MM.1S (cell line): ENCODE measurements around the gene CELA2B.
"Not testable (repeated sequence)": the region's sequence is repeated elsewhere in the genome, so short reads cannot be mapped to it uniquely, and the experiment has no call there.

Experiments
- DNase-seq: peaks from one replicate; pipeline ENCODE4 v3.0.0-alpha.2; 2015
- H2AFZ ChIP-seq: fragments of 300-600 bp; sonication (generic); 2 replicates; pipeline ENCODE4 v1.6.0; 2016; ENCODE audit warnings: antibody characterized with exemption, low read length
- H3F3A ChIP-seq: fragments of 300-600 bp; sonication (generic); 2 replicates; pipeline ENCODE4 v1.6.1; 2016; ENCODE audit warnings: mild to moderate bottlenecking, antibody characterized with exemption, low read length, moderate library complexity, mixed read lengths; ENCODE audit not compliant: insufficient read depth
- H3K27ac ChIP-seq: fragments of 300-600 bp; sonication (generic); 2 replicates; pipeline ENCODE4 v1.5.1; 2016; ENCODE audit warnings: mild to moderate bottlenecking, low read length
- H3K27me3 ChIP-seq: fragments of 300-600 bp; sonication (generic); replicated peaks from 2 replicates; pipeline ENCODE4 v1.6.0; 2016; ENCODE audit warnings: low read length; ENCODE audit not compliant: insufficient read depth
- H3K36me3 ChIP-seq: fragments of 300-600 bp; sonication (generic); replicated peaks from 2 replicates; pipeline ENCODE4 v1.6.1; 2016; ENCODE audit warnings: mild to moderate bottlenecking, low read length, mixed read lengths; ENCODE audit not compliant: insufficient read depth
- H3K4me1 ChIP-seq: fragments of 300-600 bp; sonication (generic); 2 replicates; pipeline ENCODE4 v1.6.1; 2016; ENCODE audit warnings: low read length, mixed read lengths
- H3K4me2 ChIP-seq: fragments of 300-600 bp; sonication (generic); 2 replicates; pipeline ENCODE4 v1.6.0; 2016; ENCODE audit warnings: low read depth, low read length
- H3K4me3 ChIP-seq: fragments of 300-600 bp; sonication (generic); 2 replicates; pipeline ENCODE4 v1.5.1; 2016; ENCODE audit warnings: low read length, mixed read lengths
- H3K79me2 ChIP-seq: fragments of 300-600 bp; sonication (generic); 2 replicates; pipeline ENCODE4 v1.6.1; 2016; ENCODE audit warnings: mixed run types, low read length, mixed read lengths
- H3K9ac ChIP-seq: fragments of 300-600 bp; sonication (generic); 2 replicates; pipeline ENCODE4 v1.6.1; 2016; ENCODE audit warnings: low read length, mixed read lengths
- H3K9me2 ChIP-seq: fragments of 300-600 bp; sonication (generic); replicated peaks from 2 replicates; pipeline ENCODE4 v1.6.1; 2016; ENCODE audit warnings: mild to moderate bottlenecking, low read length, mixed read lengths; ENCODE audit not compliant: insufficient read depth
- H3K9me3 ChIP-seq: fragments of 300-600 bp; sonication (generic); replicated peaks from 2 replicates; pipeline ENCODE4 v1.6.1; 2016; ENCODE audit warnings: mild to moderate bottlenecking, low read length, mixed read lengths; ENCODE audit not compliant: insufficient read depth
- H4K20me1 ChIP-seq: fragments of 300-600 bp; sonication (generic); 2 replicates; pipeline ENCODE4 v1.6.1; 2016; ENCODE audit warnings: mild to moderate bottlenecking, low read length, moderate library complexity, mixed read lengths; ENCODE audit not compliant: insufficient read depth
- EZH2 ChIP-seq: fragments of 300-600 bp; sonication (generic); optimal IDR thresholded peaks from 2 replicates; pipeline ENCODE3; 2017; ENCODE audit warnings: low read depth, mild to moderate bottlenecking, antibody characterized with exemption, low read length, mixed read lengths
- EZH2phosphoT487 ChIP-seq: fragments of 300-600 bp; sonication (generic); IDR thresholded peaks from 2 replicates; pipeline ENCODE4 v1.6.1; 2018; ENCODE audit warnings: antibody characterized with exemption, low read length
- TF ChIP-seq, protein P1 (sequence below): fragments of 300-600 bp; sonication (generic); IDR thresholded peaks from 2 replicates; pipeline ENCODE4 v1.5.1; 2016; ENCODE audit warnings: antibody characterized with exemption, low read length, mixed read lengths

The CELA2B gene

GRCh38 chr1:15477646-15478212 is 1.8 kb downstream of the CELA2B start:
- H3K4me1 ChIP-seq: no peaks in the 10 kb centered on the region

DNA sequence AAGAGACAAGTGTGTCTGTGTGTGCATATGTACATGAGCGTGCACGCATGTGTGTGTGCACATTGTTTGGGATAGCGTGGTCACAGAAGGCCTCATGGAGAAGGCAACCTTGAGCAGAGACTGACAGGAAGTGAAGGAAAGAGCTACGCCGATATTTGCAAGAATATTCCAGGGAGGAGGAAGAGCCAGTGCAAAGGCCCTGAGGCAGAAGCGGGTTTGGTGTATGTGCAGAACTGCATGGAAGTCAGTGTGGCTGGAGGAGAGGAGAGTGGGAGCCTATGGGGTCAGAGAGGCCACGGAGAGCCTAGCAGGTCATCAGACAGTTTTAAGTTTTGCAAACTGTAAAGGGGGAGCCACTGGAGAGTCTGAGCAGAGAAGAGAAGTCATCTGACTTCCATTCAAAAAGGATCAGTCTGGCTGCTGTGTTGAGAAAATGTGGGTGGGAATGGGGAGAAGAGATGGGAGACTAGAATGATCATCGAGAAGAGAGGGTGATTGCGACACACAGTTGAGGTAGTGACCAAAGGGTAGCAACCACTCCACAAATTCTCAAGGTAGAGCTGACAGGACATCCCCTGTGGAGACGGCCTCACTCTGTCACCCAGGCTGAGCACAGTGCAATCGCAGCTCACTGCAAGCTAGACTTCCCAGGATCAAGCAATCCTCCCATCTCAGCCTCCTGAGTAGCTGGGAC is 3.9 kb downstream of the CELA2B start:
- Histone ChIP-seq H2AFZ (no peak overlapping the region), H3K9me3 (no peaks in the 10 kb centered on the region), H3K4me2 (no peak overlapping the region), H3K9me2 (no peaks in the 10 kb centered on the region), H3K9ac (no peak overlapping the region), H3F3A (no peaks in the 10 kb centered on the region), H3K27ac (no peak overlapping the region), H4K20me1 (no peaks in the 10 kb centered on the region), H3K4me3 (no peak overlapping the region), H3K36me3 (no peaks in the 10 kb centered on the region), H3K27me3 (no peaks in the 10 kb centered on the region), H3K4me1 (no peaks in the 10 kb centered on the region), H3K79me2 (no peaks in the 10 kb centered on the region)
- DNase-seq: no peak
- TF ChIP-seq EZH2phosphoT487 (no peak), EZH2 (no peak)
- TF ChIP-seq, protein P1, sequence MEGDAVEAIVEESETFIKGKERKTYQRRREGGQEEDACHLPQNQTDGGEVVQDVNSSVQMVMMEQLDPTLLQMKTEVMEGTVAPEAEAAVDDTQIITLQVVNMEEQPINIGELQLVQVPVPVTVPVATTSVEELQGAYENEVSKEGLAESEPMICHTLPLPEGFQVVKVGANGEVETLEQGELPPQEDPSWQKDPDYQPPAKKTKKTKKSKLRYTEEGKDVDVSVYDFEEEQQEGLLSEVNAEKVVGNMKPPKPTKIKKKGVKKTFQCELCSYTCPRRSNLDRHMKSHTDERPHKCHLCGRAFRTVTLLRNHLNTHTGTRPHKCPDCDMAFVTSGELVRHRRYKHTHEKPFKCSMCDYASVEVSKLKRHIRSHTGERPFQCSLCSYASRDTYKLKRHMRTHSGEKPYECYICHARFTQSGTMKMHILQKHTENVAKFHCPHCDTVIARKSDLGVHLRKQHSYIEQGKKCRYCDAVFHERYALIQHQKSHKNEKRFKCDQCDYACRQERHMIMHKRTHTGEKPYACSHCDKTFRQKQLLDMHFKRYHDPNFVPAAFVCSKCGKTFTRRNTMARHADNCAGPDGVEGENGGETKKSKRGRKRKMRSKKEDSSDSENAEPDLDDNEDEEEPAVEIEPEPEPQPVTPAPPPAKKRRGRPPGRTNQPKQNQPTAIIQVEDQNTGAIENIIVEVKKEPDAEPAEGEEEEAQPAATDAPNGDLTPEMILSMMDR: no peak

More at GRCh38 chr1:15477646-15478212, 1.8 kb downstream of the CELA2B start:
- Histone ChIP-seq H2AFZ (no peak overlapping the region), H4K20me1 (no peaks in the 10 kb centered on the region), H3F3A (no peaks in the 10 kb centered on the region), H3K4me3 (no peak overlapping the region), H3K4me2 (no peak overlapping the region), H3K9me3 (no peaks in the 10 kb centered on the region), H3K9ac (no peak overlapping the region), H3K27ac (no peak overlapping the region), H3K9me2 (no peaks in the 10 kb centered on the region), H3K36me3 (no peaks in the 10 kb centered on the region), H3K79me2 (no peaks in the 10 kb centered on the region), H3K27me3 (no peaks in the 10 kb centered on the region)
- no peak for TF ChIP-seq EZH2
- TF ChIP-seq, protein P1: no peak
- no peak for TF ChIP-seq EZH2phosphoT487
- DNase-seq: no peak

DNA sequence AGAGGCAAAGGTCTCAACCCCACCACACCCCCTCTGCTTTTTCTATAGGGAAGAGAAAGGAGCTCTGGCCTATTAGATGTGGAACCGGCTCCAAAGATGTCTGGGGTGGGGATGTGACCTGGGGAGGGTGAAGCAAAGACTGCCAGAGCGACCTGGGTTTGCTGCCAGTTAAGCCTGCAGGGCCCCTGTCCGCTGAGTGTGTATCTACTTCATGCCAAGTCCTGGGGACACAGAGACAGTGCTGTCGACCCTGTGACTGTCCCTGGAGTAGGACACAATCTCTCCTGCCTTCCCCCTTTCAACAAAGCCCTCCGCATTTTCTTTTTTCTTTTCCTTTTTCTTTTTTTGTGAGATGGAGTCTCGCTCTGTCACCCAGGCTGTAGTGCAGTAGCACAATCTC is 6.6 kb downstream of the CELA2B start:
- not testable (repeated sequence) for H4K20me1 ChIP-seq, H3K36me3 ChIP-seq, H3K27ac ChIP-seq, H3K4me1 ChIP-seq, H3F3A ChIP-seq, DNase-seq, H3K9ac ChIP-seq, H3K9me3 ChIP-seq, H3K4me2 ChIP-seq, H2AFZ ChIP-seq, H3K27me3 ChIP-seq, H3K79me2 ChIP-seq, H3K4me3 ChIP-seq, H3K9me2 ChIP-seq

DNA sequence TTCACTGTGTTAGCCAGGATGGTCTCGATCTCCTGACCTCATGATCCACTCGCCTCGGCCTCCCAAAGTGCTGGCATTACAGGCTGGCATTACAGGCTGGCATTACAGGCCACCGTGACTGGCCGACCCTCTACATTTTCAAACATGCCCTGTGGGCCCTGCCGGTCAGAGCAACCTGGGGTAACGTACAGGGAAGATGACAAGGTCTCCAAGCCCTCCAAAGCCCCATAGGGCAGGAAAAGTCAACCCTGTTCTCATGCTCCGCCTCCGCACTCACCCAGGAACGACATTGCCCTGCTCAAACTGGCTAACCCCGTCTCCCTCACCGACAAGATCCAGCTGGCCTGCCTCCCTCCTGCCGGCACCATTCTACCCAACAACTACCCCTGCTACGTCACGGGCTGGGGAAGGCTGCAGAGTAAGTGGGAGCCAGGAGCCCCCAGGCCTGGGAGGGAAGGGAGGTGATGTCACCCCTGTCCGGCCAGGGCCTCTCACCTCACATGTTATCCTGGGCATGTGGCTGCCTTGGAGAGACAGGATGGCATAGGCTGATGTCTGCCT is 7.2 kb downstream of the CELA2B start:
- not testable (repeated sequence) for H3K4me1 ChIP-seq, H4K20me1 ChIP-seq, H3K9me2 ChIP-seq, H3K27ac ChIP-seq, H3K27me3 ChIP-seq, H3K9me3 ChIP-seq, H3K9ac ChIP-seq, H3K4me2 ChIP-seq, H2AFZ ChIP-seq, H3F3A ChIP-seq, H3K4me3 ChIP-seq, H3K79me2 ChIP-seq, DNase-seq, H3K36me3 ChIP-seq
